Stimulated activated effector memory CD8-positive, alpha-beta T cell treated with anti-CD3 and anti-CD28 coated beads, Interleukin-12 subunit alpha, Interleukin-12 subunit beta, amount 100 ng/mL, for 72 hours (primary cell): ENCODE data around the gene IFT25.

Experiments used
- ATAC-seq: fragments of 150-1000 bp; cut with Tn5 transposase; 2 replicates; pipeline ENCODE4 v1.10.0; 2021
- DNase-seq, 2 donors: peaks; one replicate each; pipeline ENCODE4 v3.0.0; 2021 to 2022; ENCODE audit warnings: low spot score in 2 of 2
- H3K27ac Mint-ChIP-seq: one replicate; pipeline ENCODE4 v1.8.0; 2022; ENCODE audit warnings: mild to moderate bottlenecking, mixed read lengths
- H3K36me3 Mint-ChIP-seq: one replicate; pipeline ENCODE4 v1.8.0; 2022; ENCODE audit warnings: mild to moderate bottlenecking, mixed read lengths
- H3K4me1 Mint-ChIP-seq: one replicate; pipeline ENCODE4 v1.8.0; 2022; ENCODE audit warnings: mixed read lengths
- H3K4me3 Mint-ChIP-seq: one replicate; pipeline ENCODE4 v1.8.0; 2022; ENCODE audit warnings: mild to moderate bottlenecking, mixed read lengths
- H3K9me3 Mint-ChIP-seq: one replicate; pipeline ENCODE4 v1.8.0; 2022; ENCODE audit warnings: mixed read lengths

Gene IFT25

GRCh38 chr1:53946252-53947171, 1.0 kb upstream of the IFT25 start, which contains the start of gene LRRC42:
Gene LRRC42, plus strand, starts transcription at chr1:53946350. Its CDS starts 5,650 bp downstream, at chr1:53952000.
- peak; percentile 72 for ATAC-seq
- no peaks in the 10 kb centered on the region for H3K9me3 Mint-ChIP-seq
- DNase-seq: no peak
- peak within 1 kb of the TSS; percentile 98 for H3K4me3 Mint-ChIP-seq
- H3K36me3 Mint-ChIP-seq: peaks cover 43% of the 10 kb centered on the region
- peak within 1 kb of the TSS; percentile 96 for H3K27ac Mint-ChIP-seq
- peaks cover 55% of the 10 kb centered on the region for H3K4me1 Mint-ChIP-seq

GRCh38 chr1:53945183-53945432, 391 bp downstream of the IFT25 start:
- no peak for DNase-seq
- peaks cover 59% of the 10 kb centered on the region for H3K4me1 Mint-ChIP-seq
- peak overlapping the region; percentile 96 for H3K27ac Mint-ChIP-seq

GRCh38 chr1:53944469-53945182, 873 bp downstream of the IFT25 start:
- Mint-ChIP-seq H3K27ac (peak overlapping the region; percentile 96), H3K36me3 (peaks cover 47% of the 10 kb centered on the region), H3K4me3 (peak overlapping the region; percentile 98), H3K4me1 (peaks cover 58% of the 10 kb centered on the region), H3K9me3 (no peaks in the 10 kb centered on the region)
- ATAC-seq: no peak
- no peak for DNase-seq

More at GRCh38 chr1:53945183-53945432, 391 bp downstream of the IFT25 start:
- peak overlapping the region; percentile 98 for H3K4me3 Mint-ChIP-seq
- ATAC-seq: no peak
- no peaks in the 10 kb centered on the region for H3K9me3 Mint-ChIP-seq
- peaks cover 47% of the 10 kb centered on the region for H3K36me3 Mint-ChIP-seq

GRCh38 chr1:53943490-53944043, 1.9 kb downstream of the IFT25 start:
- H3K36me3 Mint-ChIP-seq: peaks cover 57% of the 10 kb centered on the region
- ATAC-seq (no peak), DNase-seq (no peak)
- H3K27ac Mint-ChIP-seq: peak overlapping the region; percentile 52
- peak overlapping the region; percentile 98 for H3K4me3 Mint-ChIP-seq
- no peaks in the 10 kb centered on the region for H3K9me3 Mint-ChIP-seq
- H3K4me1 Mint-ChIP-seq: peaks cover 52% of the 10 kb centered on the region

- ATAC-seq (no peak), DNase-seq (no peak)
- Mint-ChIP-seq H3K4me1 (peaks cover 51% of the 10 kb centered on the region), H3K4me3 (peak overlapping the region; percentile 98), H3K9me3 (no peaks in the 10 kb centered on the region), H3K27ac (peak overlapping the region; percentile 45), H3K36me3 (peaks cover 62% of the 10 kb centered on the region)
These were observed 2.4 kb downstream of the IFT25 start for GRCh38 chr1:53943090-53943489.

GRCh38 chr1:53942127-53942957, 3.2 kb downstream of the IFT25 start:
- peaks cover 53% of the 10 kb centered on the region for H3K4me1 Mint-ChIP-seq
- H3K4me3 Mint-ChIP-seq: peak overlapping the region; percentile 98
- DNase-seq: no peak
- H3K9me3 Mint-ChIP-seq: no peaks in the 10 kb centered on the region
- peak overlapping the region; percentile 45 for H3K27ac Mint-ChIP-seq
- ATAC-seq: peak; percentile 67
- H3K36me3 Mint-ChIP-seq: peaks cover 67% of the 10 kb centered on the region

GRCh38 chr1:53938136-53938830, 7.2 kb downstream of the IFT25 start:
- Mint-ChIP-seq H3K9me3 (no peaks in the 10 kb centered on the region), H3K36me3 (peaks cover 87% of the 10 kb centered on the region), H3K4me3 (no peak overlapping the region), H3K4me1 (peaks cover 25% of the 10 kb centered on the region), H3K27ac (no peak overlapping the region)
- ATAC-seq (no peak), DNase-seq (no peak)

GRCh38 chr1:53936430-53936829, 9.1 kb downstream of the IFT25 start:
- H3K4me1 Mint-ChIP-seq: peaks cover 14% of the 10 kb centered on the region
- H3K4me3 Mint-ChIP-seq: no peak overlapping the region
- no peaks in the 10 kb centered on the region for H3K9me3 Mint-ChIP-seq
- ATAC-seq (no peak), DNase-seq (no peak)
- H3K27ac Mint-ChIP-seq: peak overlapping the region; percentile 64
- peaks cover 85% of the 10 kb centered on the region for H3K36me3 Mint-ChIP-seq

GRCh38 chr1:53934170-53934765, 11.2 kb downstream of the IFT25 start:
- Mint-ChIP-seq H3K27ac (no peak overlapping the region), H3K4me3 (no peak overlapping the region), H3K36me3 (peaks cover 83% of the 10 kb centered on the region), H3K9me3 (no peaks in the 10 kb centered on the region), H3K4me1 (peaks cover 9% of the 10 kb centered on the region)
- no peak for ATAC-seq
- DNase-seq: no peak

- Mint-ChIP-seq H3K4me1 (no peaks in the 10 kb centered on the region), H3K36me3 (peaks cover 83% of the 10 kb centered on the region), H3K9me3 (no peaks in the 10 kb centered on the region), H3K27ac (no peak overlapping the region), H3K4me3 (no peak overlapping the region)
- ATAC-seq (no peak), DNase-seq (no peak)
These were observed 14.0 kb downstream of the IFT25 start for GRCh38 chr1:53931523-53931922.

- H3K27ac Mint-ChIP-seq: no peak overlapping the region
- DNase-seq (no peak), ATAC-seq (no peak)
These were observed 14.6 kb downstream of the IFT25 start for GRCh38 chr1:53930932-53931331.

GRCh38 chr1:53929246-53929960, 16.1 kb downstream of the IFT25 start:
- no peaks in the 10 kb centered on the region for H3K4me1 Mint-ChIP-seq
- no peak overlapping the region for H3K4me3 Mint-ChIP-seq
- H3K36me3 Mint-ChIP-seq: peaks cover 85% of the 10 kb centered on the region
- H3K27ac Mint-ChIP-seq: no peak overlapping the region
- H3K9me3 Mint-ChIP-seq: no peaks in the 10 kb centered on the region
- DNase-seq: no peak
- no peak for ATAC-seq

More at GRCh38 chr1:53930932-53931331, 14.6 kb downstream of the IFT25 start:
- Mint-ChIP-seq H3K4me3 (no peak overlapping the region), H3K9me3 (no peaks in the 10 kb centered on the region), H3K36me3 (peaks cover 83% of the 10 kb centered on the region), H3K4me1 (no peaks in the 10 kb centered on the region)

- H3K4me1 Mint-ChIP-seq: no peaks in the 10 kb centered on the region
- peaks cover 85% of the 10 kb centered on the region for H3K36me3 Mint-ChIP-seq
- no peak for ATAC-seq
- H3K9me3 Mint-ChIP-seq: no peaks in the 10 kb centered on the region
- no peak overlapping the region for H3K4me3 Mint-ChIP-seq
- DNase-seq: no peak
- no peak overlapping the region for H3K27ac Mint-ChIP-seq
These were observed 18.1 kb downstream of the IFT25 start for GRCh38 chr1:53927376-53927881.
